ENCODE data around the gene CEP83.
"Not testable (repeated sequence)": the region's sequence is repeated elsewhere in the genome, so short reads cannot be mapped to it uniquely, and the experiment has no call there.

CEP83 gene

GRCh38 chr12:94459728-94460615 lies at the start of gene CEP83:
TSS of gene CEP83 (minus strand) at chr12:94459867. CDS start at chr12:94412490, 47,377 bp downstream.
- DNase-seq, result peak; percentile 43 to 98 (median 94)

GRCh38 chr12:94509317-94509716 lies 49.6 kb upstream of the CEP83 start:
- no peak for DNase-seq

- no peak for DNase-seq
Observed at GRCh38 chr12:94507455-94507854, 47.8 kb upstream of the CEP83 start.

GRCh38 chr12:94504386-94504785 lies 44.7 kb upstream of the CEP83 start:
- no peak for DNase-seq

- no peak for DNase-seq
Observed at GRCh38 chr12:94503619-94504018, 44.0 kb upstream of the CEP83 start.

GRCh38 chr12:94500831-94501567 lies 41.3 kb upstream of the CEP83 start:
- DNase-seq, result no peak

- DNase-seq, result no peak
Observed at GRCh38 chr12:94498698-94499097, 39.0 kb upstream of the CEP83 start.

GRCh38 chr12:94498073-94498472 lies 38.4 kb upstream of the CEP83 start:
- DNase-seq, result no peak

- no peak for DNase-seq
Observed at GRCh38 chr12:94495445-94496115, 35.9 kb upstream of the CEP83 start.

- no peak for DNase-seq
Observed at GRCh38 chr12:94491489-94491888, 31.8 kb upstream of the CEP83 start.

GRCh38 chr12:94488463-94488862 lies 28.8 kb upstream of the CEP83 start:
- DNase-seq, result peak in 1 of 58 donors; percentile 1

GRCh38 chr12:94481734-94482133 lies 22.1 kb upstream of the CEP83 start:
- no peak for DNase-seq

GRCh38 chr12:94469522-94469921 lies 9.9 kb upstream of the CEP83 start:
- DNase-seq, result no peak

- no peak for DNase-seq
Observed at GRCh38 chr12:94460616-94460959, 921 bp upstream of the CEP83 start.

- DNase-seq, result no peak
Observed at GRCh38 chr12:94458877-94459727, 565 bp downstream of the CEP83 start.

GRCh38 chr12:94457311-94457710 lies 2.4 kb downstream of the CEP83 start:
- DNase-seq, result no peak

- not testable (repeated sequence) for DNase-seq
Observed at GRCh38 chr12:94454318-94454717, 5.3 kb downstream of the CEP83 start.

GRCh38 chr12:94445662-94446061 lies 14.0 kb downstream of the CEP83 start:
- no peak for DNase-seq

GRCh38 chr12:94437303-94437702 lies 22.4 kb downstream of the CEP83 start:
- no peak for DNase-seq

GRCh38 chr12:94435511-94435927 lies 24.1 kb downstream of the CEP83 start:
- DNase-seq, result peak in 8 of 58 donors; percentile 1 to 25 (median 3)

GRCh38 chr12:94434171-94434570 lies 25.5 kb downstream of the CEP83 start:
- DNase-seq, result no peak

Data from anterior cingulate cortex (tissue), 58 donors.